Brain microvascular endothelial cell (primary cell): ENCODE measurements around the gene AEBP2.

Experiments
- DNase-seq: peaks from one replicate; pipeline ENCODE4 v3.0.0-alpha.2; 2020
- H3K27ac ChIP-seq: fragments of 250-450 bp; sonication (Bioruptor Pico); 2 replicates; pipeline ENCODE4 v1.5.1; 2020; ENCODE audit warnings: mild to moderate bottlenecking, moderate library complexity
- H3K27me3 ChIP-seq: fragments of 250-450 bp; sonication (Bioruptor Pico); replicated peaks from 2 replicates; pipeline ENCODE4 v1.5.1; 2020; ENCODE audit warnings: mild to moderate bottlenecking
- H3K36me3 ChIP-seq: fragments of 250-450 bp; sonication (Bioruptor Pico); replicated peaks from 2 replicates; pipeline ENCODE4 v1.5.1; 2020; ENCODE audit warnings: mild to moderate bottlenecking
- H3K4me3 ChIP-seq: 2 replicates; pipeline ENCODE4 v1.5.1; 2011; ENCODE audit warnings: low read depth, mild to moderate bottlenecking, control low read depth, low read length, moderate library complexity
- CTCF ChIP-seq: IDR thresholded peaks from 2 replicates; pipeline ENCODE4 v1.5.1; 2011; ENCODE audit warnings: low read depth, mild to moderate bottlenecking, moderate library complexity, low read length, control low read depth, inconsistent platforms; ENCODE audit errors: missing control alignments
- in situ Hi-C: cut with HindIII; loops from 2 replicates; pipeline ENCODE4 v1.10.0; 2017; ENCODE audit warnings: low sequenced_read_pairs, low pct_ligation_motif_present

Gene AEBP2

GRCh38 chr12:19527866-19528265 is 88.6 kb downstream of the AEBP2 start:
- no peaks in the 10 kb centered on the region for H3K36me3 ChIP-seq
- no peak overlapping the region for H3K4me3 ChIP-seq
- in situ Hi-C loops, result no loop called here
- DNase-seq, result no peak
- H3K27me3 ChIP-seq, result no peaks in the 10 kb centered on the region
- TF ChIP-seq CTCF, result no peak
- no peak overlapping the region for H3K27ac ChIP-seq

- Histone ChIP-seq H3K27ac (no peak overlapping the region), H3K4me3 (no peak overlapping the region), H3K27me3 (no peaks in the 10 kb centered on the region), H3K36me3 (no peaks in the 10 kb centered on the region)
- no peak for DNase-seq
- in situ Hi-C loops, result no loop called here
- TF ChIP-seq CTCF, result no peak
Observed at GRCh38 chr12:19528750-19529149, 89.5 kb downstream of the AEBP2 start.

GRCh38 chr12:19529951-19530636 is 90.8 kb downstream of the AEBP2 start:
- Histone ChIP-seq H3K36me3 (no peaks in the 10 kb centered on the region), H3K27me3 (no peaks in the 10 kb centered on the region), H3K27ac (peak overlapping the region; percentile 37), H3K4me3 (no peak overlapping the region)
- DNase-seq, result peak; percentile 53
- no peak for TF ChIP-seq CTCF
- in situ Hi-C loops, result no loop called here

GRCh38 chr12:19530637-19531023 is 91.3 kb downstream of the AEBP2 start:
- no peaks in the 10 kb centered on the region for H3K36me3 ChIP-seq
- TF ChIP-seq CTCF, result no peak
- DNase-seq, result no peak
- in situ Hi-C loops, result no loop called here
- no peak overlapping the region for H3K4me3 ChIP-seq
- H3K27me3 ChIP-seq, result no peaks in the 10 kb centered on the region
- peak overlapping the region; percentile 37 for H3K27ac ChIP-seq

- H3K36me3 ChIP-seq, result no peaks in the 10 kb centered on the region
- in situ Hi-C loops, result no loop called here
- no peak for TF ChIP-seq CTCF
- no peak overlapping the region for H3K4me3 ChIP-seq
- DNase-seq, result no peak
- H3K27ac ChIP-seq, result no peak overlapping the region
- no peaks in the 10 kb centered on the region for H3K27me3 ChIP-seq
Observed at GRCh38 chr12:19533567-19533966, 94.3 kb downstream of the AEBP2 start.

- H3K27me3 ChIP-seq, result no peaks in the 10 kb centered on the region
- no peaks in the 10 kb centered on the region for H3K36me3 ChIP-seq
- in situ Hi-C loops, result no loop called here
- TF ChIP-seq CTCF, result no peak
- DNase-seq, result no peak
- no peak overlapping the region for H3K4me3 ChIP-seq
- no peak overlapping the region for H3K27ac ChIP-seq
Observed at GRCh38 chr12:19539071-19539470, 99.8 kb downstream of the AEBP2 start.
